Stomach (tissue), 9 donors: Measurements from ENCODE around the gene LILRA1. TPM values are rescaled to one million over a fixed set of nuclear protein-coding genes. Genes with fewer than 3 reads are reported as not detected.
"Not testable (repeated sequence)": the region's sequence is repeated elsewhere in the genome, so short reads cannot be mapped to it uniquely, and the experiment has no call there.

Experiments used
- DNase-seq, 2 donors: peaks; one replicate each; pipeline versions ENCODE4 v3.0.0 to v3.0.0-alpha.2; 2013 to 2019
- H3K27ac ChIP-seq, 5 donors: fragments of 200-600 bp in 4 of 5; sonication (generic) in 4 of 5; one replicate each; pipeline ENCODE4 v1.5.1; 2013 to 2019; ENCODE audit warnings: mild to moderate bottlenecking in 1 of 5, moderate library complexity in 1 of 5
- H3K27me3 ChIP-seq, 3 donors: fragments of 200-600 bp; sonication (generic); one replicate each; pipeline ENCODE4 v1.5.1; 2017 to 2019; ENCODE audit warnings: mixed run types in 1 of 3
- H3K36me3 ChIP-seq, 4 donors: fragments of 200-600 bp; sonication (generic); 1 replicate in 3 of 4; 2 replicates in 1 of 4; pipeline ENCODE4 v1.5.1; 2016 to 2019
- H3K4me1 ChIP-seq, 4 donors: fragments of 200-600 bp; sonication (generic); one replicate each; pipeline ENCODE4 v1.5.1; 2016 to 2019
- H3K4me3 ChIP-seq, 4 donors: fragments of 200-600 bp; sonication (generic) in 3 of 4; one replicate each; pipeline ENCODE4 v1.5.1; 2016 to 2019; ENCODE audit warnings: mild to moderate bottlenecking in 1 of 4
- H3K9me3 ChIP-seq, 4 donors: fragments of 200-600 bp; sonication (generic); one replicate each; pipeline ENCODE4 v1.5.1; 2016 to 2019
- CTCF ChIP-seq, 7 experiments: fragments of 450-650 bp in 4 of 7; fragments of 200-600 bp in 3 of 7; sonication (generic) in 3 of 7; IDR thresholded peaks; one replicate each; pipeline ENCODE4 v1.5.1; 2016 to 2019; ENCODE audit warnings: antibody characterized with exemption in 7 of 7, control low read depth in 2 of 7, mild to moderate bottlenecking in 1 of 7
- EP300 ChIP-seq: sonication (generic); formaldehyde crosslinking; IDR thresholded peaks from one replicate; pipeline ENCODE4 v1.6.1; 2017; ENCODE audit warnings: antibody characterized with exemption
- POLR2A ChIP-seq, 4 donors: fragments of 450-650 bp; IDR thresholded peaks; one replicate each; pipeline ENCODE4 v1.6.1; 2016; ENCODE audit warnings: antibody characterized with exemption in 4 of 4, control low read depth in 2 of 4, mild to moderate bottlenecking in 1 of 4, moderate library complexity in 1 of 4
- POLR2AphosphoS5 ChIP-seq, 3 donors: sonication (generic); formaldehyde crosslinking; IDR thresholded peaks; one replicate each; pipeline ENCODE4 v1.6.1; 2016; ENCODE audit warnings: antibody characterized with exemption in 3 of 3
- WGBS, 5 donors: extraction: QIAGEN DNeasy Blood & Tissue Kit in 3 of 5; methylation state at CpG; one replicate each; pipeline versions ENCODE4 v1.1.5 to v1.1.7; 2013 to 2018; 5-methylcytosine and 5-hydroxymethylcytosine counted together
- intact Hi-C: fragments of 100-400 bp; cut with DNase I; formaldehyde crosslinking; loops from one replicate; pipeline ENCODE4 v1.15.1; 2023; ENCODE audit warnings: low total_unique reads
- polyA plus RNA-seq, 3 donors: library from polyadenylated mRNA; stranded (reverse); fragments of 200-250 nt; gene quantifications; one replicate each; pipeline ENCODE4 v1.2.3, GENCODE V29; 2013
- total RNA-seq, 5 donors: library from RNA; depleted of rRNA; stranded (reverse); fragments of >200 nt; gene quantifications; one replicate each; pipeline versions ENCODE4 v1.1.0 to v1.2.3, GENCODE V29; 2014 to 2016
- donor health status: healthy with polysubstance abuse.
- donor health status: Bipolar disorder and iron deficiency.
- donor health status: healthy.

Gene LILRA1
- total and polyA plus RNA-seq, 8 donors, result 0.25 to 0.62 (median 0.31) TPM; not detected in 5

- Histone ChIP-seq H3K27me3 (peaks cover 0 to 6% (median 0%) of the 10 kb centered on the region in 3 donors), H3K4me3 (no peak overlapping the region), H3K36me3 (no peaks in the 10 kb centered on the region), H3K27ac (no peak overlapping the region), H3K9me3 (peaks cover 0 to 3% (median 1%) of the 10 kb centered on the region in 4 donors), H3K4me1 (no peaks in the 10 kb centered on the region)
- intact Hi-C loops, result no loop called here
- TF ChIP-seq EP300, result no peak
- TF ChIP-seq CTCF (IDR thresholded peaks at IDR 0.05), result no peak
- no peak for TF ChIP-seq POLR2AphosphoS5 (IDR thresholded peaks at IDR 0.05)
- no peak for TF ChIP-seq POLR2A (IDR thresholded peaks at IDR 0.05)
- DNase-seq, result no peak
- 68 to 72% (median 71%) methylated on average over 4 of the region's 4 CpGs for WGBS, 5 donors
Measured at GRCh38 chr19:54620464-54620863, 27.0 kb downstream of the LILRA1 start.

- TF ChIP-seq POLR2A (IDR thresholded peaks at IDR 0.05) (no peak), POLR2AphosphoS5 (IDR thresholded peaks at IDR 0.05) (no peak), EP300 (no peak), CTCF (IDR thresholded peaks at IDR 0.05) (no peak)
- 53 to 66% (median 60%) methylated on average over 4 of the region's 4 CpGs for WGBS, 5 donors
- intact Hi-C loops, result no loop called here
- H3K36me3 ChIP-seq, result no peaks in the 10 kb centered on the region
- no peak overlapping the region for H3K27ac ChIP-seq
- H3K4me1 ChIP-seq, result no peaks in the 10 kb centered on the region
- peaks cover 0 to 14% (median 0%) of the 10 kb centered on the region in 3 donors for H3K27me3 ChIP-seq
- H3K4me3 ChIP-seq, result no peak overlapping the region
- H3K9me3 ChIP-seq, result peaks cover 0 to 9% (median 2%) of the 10 kb centered on the region in 4 donors
- DNase-seq, result no peak
Measured at GRCh38 chr19:54622431-54622830, 29.0 kb downstream of the LILRA1 start.

GRCh38 chr19:54624234-54624633 lies 30.8 kb downstream of the LILRA1 start:
- DNase-seq, H3K4me3 ChIP-seq, H3K27ac ChIP-seq, H3K4me1 ChIP-seq, intact Hi-C loops, H3K36me3 ChIP-seq, H3K9me3 ChIP-seq: not testable (repeated sequence)
- H3K27me3 ChIP-seq, result peaks cover 0 to 18% (median 0%) of the 10 kb centered on the region in 3 donors
- WGBS, 5 donors, result 68 to 94% (median 75%) methylated on average over 3 to 10 of the region's 10 CpGs; no CpG with 5 or more reads in 1 of the 5 donors

- 64 to 95% (median 77%) methylated on average over 6 to 13 of the region's 15 CpGs for WGBS, 5 donors
- H3K27ac ChIP-seq, result not testable (repeated sequence)
Measured at GRCh38 chr19:54624934-54625730, 31.7 kb downstream of the LILRA1 start.

DNA sequence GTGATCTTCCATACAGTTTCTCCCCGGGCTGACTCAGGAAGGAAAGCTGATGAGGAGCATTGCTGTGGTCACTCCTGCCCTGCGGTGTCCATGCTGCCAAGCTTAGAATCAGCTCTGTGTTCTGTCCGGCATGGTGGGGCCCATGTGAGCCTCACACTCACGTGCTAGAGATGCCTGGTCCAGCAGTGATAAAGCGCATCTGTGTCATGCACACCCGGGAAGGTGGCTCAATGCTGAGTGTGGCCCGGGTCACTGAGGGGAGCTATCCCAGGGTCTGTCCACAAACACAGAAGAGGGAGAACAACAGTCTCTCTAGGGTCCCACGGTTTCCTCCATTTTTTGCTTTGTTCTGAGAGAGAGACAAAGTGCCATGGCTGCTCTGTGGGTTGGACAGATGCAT lies 33.3 kb downstream of the LILRA1 start:
- Histone ChIP-seq H3K36me3 (no peaks in the 10 kb centered on the region), H3K4me1 (peaks cover 0 to 6% (median 3%) of the 10 kb centered on the region in 4 donors), H3K27ac (no peak overlapping the region), H3K27me3 (peaks cover 0 to 33% (median 0%) of the 10 kb centered on the region in 3 donors), H3K9me3 (peaks cover 0 to 10% (median 2%) of the 10 kb centered on the region in 4 donors), H3K4me3 (no peak overlapping the region)
- 83 to 86% (median 84%) methylated on average over 6 to 8 of the region's 8 CpGs for WGBS, 5 donors
- intact Hi-C loops, result no loop called here
- no peak for DNase-seq
- TF ChIP-seq EP300, result no peak
- no peak for TF ChIP-seq POLR2AphosphoS5 (IDR thresholded peaks at IDR 0.05)
- no peak for TF ChIP-seq CTCF (IDR thresholded peaks at IDR 0.05)
- TF ChIP-seq POLR2A (IDR thresholded peaks at IDR 0.05), result no peak

More at GRCh38 chr19:54624934-54625730, 31.7 kb downstream of the LILRA1 start:
- H3K4me3 ChIP-seq, H3K36me3 ChIP-seq, H3K4me1 ChIP-seq, H3K9me3 ChIP-seq, intact Hi-C loops, DNase-seq: not testable (repeated sequence)
- H3K27me3 ChIP-seq, result peaks cover 0 to 25% (median 0%) of the 10 kb centered on the region in 3 donors
